A549 (cell line): ENCODE data around the gene EFEMP2. TPM values are rescaled to one million over a fixed set of nuclear protein-coding genes. Genes with fewer than 3 reads are reported as not detected.

Experiments
- ATAC-seq, 2 experiments: fragments of 200-7000 bp in 1 of 2; fragments of >200 bp in 1 of 2; cut with Nextera tagmentation in 1 of 2; cut with Tn5 transposase in 1 of 2; 3 replicates each; pipeline versions ENCODE4 v1.8.0 to v1.9.1; 2018 to 2020; ENCODE audit warnings: mild to moderate bottlenecking in 1 of 2, moderate library complexity in 1 of 2
- CTCF ChIA-PET: fragments of 300-600 bp; sonication (Branson Sonifier 250); formaldehyde crosslinking; extraction: SDS; loops from one replicate; lab custom pipeline; 2021; ENCODE audit warnings: antibody characterized with exemption, inconsistent platforms; lab: Yijun Ruan, JAX
- POLR2A ChIA-PET: fragments of 350-600 bp; formaldehyde crosslinking; extraction: SDS; loops from one replicate; lab custom pipeline; 2021; ENCODE audit warnings: antibody characterized with exemption, inconsistent platforms; lab: Yijun Ruan, JAX
- DNase-seq, 2 experiments: peaks; one replicate each; pipeline versions ENCODE4 v3.0.0 to v3.0.0-alpha.2; 2011 to 2016; ENCODE audit warnings: low read depth in 1 of 2, low spot score in 1 of 2
- FAIRE-seq: peaks from 2 replicates; lab custom pipeline; 2011; peaks lifted over from hg19 to GRCh38; lab: Jason Lieb, UNC
- H3K27ac ChIP-seq, 2 experiments: fragments of >200 bp; sonication (Bioruptor Twin); formaldehyde crosslinking; 3 replicates each; pipeline ENCODE4 v1.5.1; 2016 to 2017
- H3K4me1 ChIP-seq: fragments of >200 bp; sonication (Bioruptor Twin); formaldehyde crosslinking; 3 replicates; pipeline ENCODE4 v1.6.1; 2016
- H3K4me2 ChIP-seq: fragments of >200 bp; sonication (Bioruptor Twin); formaldehyde crosslinking; 3 replicates; pipeline ENCODE4 v1.6.1; 2016
- H3K4me3 ChIP-seq: fragments of >200 bp; sonication (Bioruptor Twin); formaldehyde crosslinking; 3 replicates; pipeline ENCODE4 v1.5.1; 2016
- H3K9me3 ChIP-seq: fragments of >200 bp; sonication (Bioruptor Twin); formaldehyde crosslinking; 3 replicates; pipeline ENCODE4 v1.6.1; 2016
- BHLHE40 ChIP-seq: IDR thresholded peaks from 2 replicates; pipeline ENCODE4 v1.6.1; 2012; ENCODE audit warnings: low read depth, low read length, inconsistent platforms
- CHD4 ChIP-seq: fragments of 200-600 bp; sonication (generic); IDR thresholded peaks from 2 replicates; pipeline ENCODE4 v1.6.1; 2016; ENCODE audit warnings: antibody characterized with exemption, mild to moderate bottlenecking, borderline replicate concordance
- EP300 ChIP-seq, 2 experiments: fragments of >200 bp; sonication (Bioruptor Twin); formaldehyde crosslinking; IDR thresholded peaks; 2 replicates in 1 of 2; 3 replicates in 1 of 2; pipeline ENCODE4 v1.6.1; 2016 to 2017
- FOSB ChIP-seq: fragments of 250-450 bp; sonication (Bioruptor Pico); IDR thresholded peaks from 2 replicates; pipeline ENCODE4 v1.5.0; 2020; ENCODE audit warnings: mild to moderate bottlenecking, moderate library complexity
- FOXS1 ChIP-seq: fragments of 250-450 bp; sonication (Bioruptor Pico); IDR thresholded peaks from 2 replicates; pipeline ENCODE4 v1.5.0; 2020; ENCODE audit warnings: mild to moderate bottlenecking, moderate library complexity
- GATA3 ChIP-seq: IDR thresholded peaks from 2 replicates; pipeline ENCODE4 v1.6.1; 2012; ENCODE audit warnings: borderline replicate concordance
- HEYL ChIP-seq: fragments of 250-450 bp; sonication (Bioruptor Pico); IDR thresholded peaks from 2 replicates; pipeline ENCODE4 v1.8.0; 2021; ENCODE audit warnings: mild to moderate bottlenecking, moderate library complexity
- HOXB5 ChIP-seq: fragments of 250-450 bp; sonication (Bioruptor Pico); IDR thresholded peaks from 2 replicates; pipeline ENCODE4 v1.5.0; 2020; ENCODE audit warnings: mild to moderate bottlenecking, moderate library complexity
- KDM1A ChIP-seq: fragments of 200-600 bp; sonication (generic); IDR thresholded peaks from 2 replicates; pipeline ENCODE4 v1.6.1; 2016; ENCODE audit warnings: low read depth, mild to moderate bottlenecking
- KDM5A ChIP-seq: fragments of 200-600 bp; sonication (generic); IDR thresholded peaks from 2 replicates; pipeline ENCODE4 v1.6.1; 2016; ENCODE audit warnings: antibody characterized with exemption, mild to moderate bottlenecking
- MAFK ChIP-seq: fragments of 450-650 bp; IDR thresholded peaks from 2 replicates; pipeline ENCODE4 v1.6.1; 2014; ENCODE audit not compliant: partially characterized antibody
- NPAS2 ChIP-seq: fragments of 250-450 bp; sonication (Bioruptor Pico); IDR thresholded peaks from 2 replicates; pipeline ENCODE4 v1.8.0; 2022; ENCODE audit warnings: mild to moderate bottlenecking, moderate library complexity, borderline replicate concordance
- NR3C1 ChIP-seq: fragments of >200 bp; sonication (Bioruptor Twin); formaldehyde crosslinking; IDR thresholded peaks from 3 replicates; pipeline ENCODE4 v1.6.1; 2017
- PHF8 ChIP-seq: fragments of 200-600 bp; sonication (generic); IDR thresholded peaks from 2 replicates; pipeline ENCODE4 v1.6.1; 2016; ENCODE audit warnings: low read depth, mild to moderate bottlenecking, antibody characterized with exemption, moderate library complexity, borderline replicate concordance
- POLR2A ChIP-seq: IDR thresholded peaks from 2 replicates; pipeline ENCODE4 v1.6.1; 2012; ENCODE audit warnings: mild to moderate bottlenecking, low read length
- POLR2AphosphoS2 ChIP-seq: conservative IDR thresholded peaks from 2 replicates; pipeline ENCODE4 v1.6.1; 2012; ENCODE audit warnings: low read length, improper control_type of control experiment, inconsistent platforms
- RAD21 ChIP-seq, 2 experiments: fragments of >200 bp in 1 of 2; sonication (Bioruptor Twin) in 1 of 2; formaldehyde crosslinking in 1 of 2; IDR thresholded peaks in 1 of 2; conservative IDR thresholded peaks in 1 of 2; 2 replicates in 1 of 2; 3 replicates in 1 of 2; pipeline ENCODE4 v1.6.1; 2012 to 2018; ENCODE audit warnings: inconsistent platforms in 1 of 2
- RCOR1 ChIP-seq: fragments of 150-350 bp; IDR thresholded peaks from 2 replicates; pipeline ENCODE4 v1.6.1; 2014; ENCODE audit warnings: antibody characterized with exemption, low read length, low read depth
- SREBF2 ChIP-seq: fragments of 450-650 bp; IDR thresholded peaks from 2 replicates; pipeline ENCODE4 v1.6.1; 2014; ENCODE audit warnings: mild to moderate bottlenecking, moderate library complexity
- TFCP2L1 ChIP-seq: fragments of 250-450 bp; sonication (Bioruptor Pico); IDR thresholded peaks from 2 replicates; pipeline ENCODE4 v1.5.0; 2021; ENCODE audit warnings: mild to moderate bottlenecking
- ZC3H11A ChIP-seq: fragments of 450-650 bp; IDR thresholded peaks from 2 replicates; pipeline ENCODE4 v1.6.1; 2014; ENCODE audit warnings: antibody characterized with exemption, mild to moderate bottlenecking
- ZFP36 ChIP-seq: fragments of 450-650 bp; IDR thresholded peaks from 2 replicates; pipeline ENCODE4 v1.6.1; 2014; ENCODE audit warnings: borderline replicate concordance; ENCODE audit not compliant: partially characterized antibody
- ZNF302 ChIP-seq: fragments of 250-450 bp; sonication (Bioruptor Pico); IDR thresholded peaks from 2 replicates; pipeline ENCODE4 v1.9.0; 2021; ENCODE audit warnings: inconsistent platforms, mild to moderate bottlenecking, moderate library complexity
- WGBS: methylation state at CpG from one replicate; pipeline ENCODE4 v1.1.6; 2017; ENCODE audit errors: missing lambda C conversion rate; 5-methylcytosine and 5-hydroxymethylcytosine counted together
- polyA plus RNA-seq, 4 experiments: library from polyadenylated mRNA; depleted of rRNA in 3 of 4; stranded (reverse); fragments of >200 nt; fragmentation: RNase III in 1 of 4; extraction: RNeasy Plus Mini Kit Qiagen cat#74134 plus additional on column Dnase treatment in 1 of 4; gene quantifications; 2 replicates in 3 of 4; 3 replicates in 1 of 4; pipeline ENCODE4 v1.2.3, GENCODE V29; 2011 to 2017
- TF ChIP-seq, protein P1 (sequence below): fragments of >200 bp; sonication (Bioruptor Twin); formaldehyde crosslinking; IDR thresholded peaks from 2 replicates; pipeline ENCODE4 v1.6.1; 2016
- TF ChIP-seq, protein P2 (sequence below): IDR thresholded peaks from 2 replicates; pipeline ENCODE4 v1.6.1; 2012; ENCODE audit warnings: low read depth, borderline replicate concordance
- TF ChIP-seq, protein P3 (sequence below): fragments of 450-650 bp; IDR thresholded peaks from 2 replicates; pipeline ENCODE4 v1.6.1; 2014; ENCODE audit warnings: antibody characterized with exemption
- TF ChIP-seq, protein P4 (sequence below): fragments of 250-450 bp; sonication (Bioruptor Pico); IDR thresholded peaks from 2 replicates; pipeline ENCODE4 v1.5.0; 2020; ENCODE audit warnings: low read depth, mild to moderate bottlenecking, moderate library complexity
- TF ChIP-seq, protein P5 (sequence below): fragments of 150-350 bp; IDR thresholded peaks from 2 replicates; pipeline ENCODE4 v1.6.1; 2014; ENCODE audit warnings: low read depth, mild to moderate bottlenecking, low read length
- TF ChIP-seq, protein P6 (sequence below): fragments of >200 bp; sonication (Bioruptor Twin); formaldehyde crosslinking; IDR thresholded peaks from 3 replicates; pipeline ENCODE4 v1.5.1; 2016
- TF ChIP-seq, protein P7 (sequence below): IDR thresholded peaks from 2 replicates; pipeline ENCODE4 v1.6.1; 2012

Gene EFEMP2
- polyA plus RNA-seq, 2 of the 4 experiments (the other 2 are of a cell fraction), result 1.3 to 1.4 TPM

DNA sequence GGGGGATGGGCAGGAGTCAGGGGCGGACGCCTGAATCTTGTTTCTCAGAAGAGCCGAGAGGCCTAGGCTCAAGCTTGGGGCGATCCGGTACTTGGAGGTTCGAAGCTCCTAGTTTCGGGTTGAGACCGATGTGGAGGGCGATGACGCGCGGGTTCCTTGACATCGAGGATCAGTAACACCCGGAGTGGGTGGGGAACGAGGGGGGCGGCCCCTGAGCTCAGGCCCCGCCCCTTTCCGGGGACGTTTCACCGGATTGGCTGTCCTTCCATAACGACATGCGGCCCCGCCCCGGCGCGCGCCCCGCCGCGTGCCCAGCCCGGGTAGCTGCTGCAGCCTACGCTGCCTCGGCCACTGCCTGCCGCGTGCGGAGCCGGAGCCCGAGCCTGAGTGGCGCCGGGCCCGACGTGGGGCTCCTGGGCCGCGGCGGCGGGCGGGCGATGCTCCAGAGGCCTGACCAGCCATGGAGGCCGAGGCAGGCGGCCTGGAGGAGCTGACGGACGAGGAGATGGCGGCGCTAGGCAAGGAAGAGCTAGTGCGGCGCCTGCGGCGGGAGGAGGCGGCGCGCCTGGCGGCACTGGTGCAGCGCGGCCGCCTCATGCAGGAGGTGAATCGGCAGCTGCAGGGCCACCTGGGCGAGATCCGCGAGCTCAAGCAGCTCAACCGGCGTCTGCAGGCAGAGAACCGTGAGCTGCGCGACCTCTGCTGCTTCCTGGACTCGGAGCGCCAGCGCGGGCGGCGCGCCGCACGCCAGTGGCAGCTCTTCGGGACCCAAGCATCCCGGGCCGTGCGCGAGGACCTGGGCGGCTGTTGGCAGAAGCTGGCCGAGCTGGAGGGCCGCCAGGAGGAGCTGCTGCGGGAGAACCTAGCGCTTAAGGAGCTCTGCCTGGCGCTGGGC lies 18.0 kb upstream of the EFEMP2 start, which contains the start of gene CCDC85B (continued):
- TF ChIP-seq, protein P1, sequence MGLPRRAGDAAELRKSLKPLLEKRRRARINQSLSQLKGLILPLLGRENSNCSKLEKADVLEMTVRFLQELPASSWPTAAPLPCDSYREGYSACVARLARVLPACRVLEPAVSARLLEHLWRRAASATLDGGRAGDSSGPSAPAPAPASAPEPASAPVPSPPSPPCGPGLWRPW, result no peak
- TF ChIP-seq EP300 (IDR thresholded peaks at IDR 0.05), result 0 out of 5 replicates have a peak, but pooled peaks of 1 of the 2 experiments have one; percentile 11
- TF ChIP-seq TFCP2L1 (CRISPR knock-in tag), result no peak; the same call in none of the 2 replicates
- TF ChIP-seq MAFK, result no peak
- 0 out of 2 replicates have a peak, but pooled peaks have one; percentile 38 for TF ChIP-seq PHF8
- TF ChIP-seq, protein P2, sequence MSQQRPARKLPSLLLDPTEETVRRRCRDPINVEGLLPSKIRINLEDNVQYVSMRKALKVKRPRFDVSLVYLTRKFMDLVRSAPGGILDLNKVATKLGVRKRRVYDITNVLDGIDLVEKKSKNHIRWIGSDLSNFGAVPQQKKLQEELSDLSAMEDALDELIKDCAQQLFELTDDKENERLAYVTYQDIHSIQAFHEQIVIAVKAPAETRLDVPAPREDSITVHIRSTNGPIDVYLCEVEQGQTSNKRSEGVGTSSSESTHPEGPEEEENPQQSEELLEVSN, result peak; percentile 77
- peak; percentile 21 for TF ChIP-seq POLR2AphosphoS2
- TF ChIP-seq KDM5A, result no peak
- TF ChIP-seq, protein P3, sequence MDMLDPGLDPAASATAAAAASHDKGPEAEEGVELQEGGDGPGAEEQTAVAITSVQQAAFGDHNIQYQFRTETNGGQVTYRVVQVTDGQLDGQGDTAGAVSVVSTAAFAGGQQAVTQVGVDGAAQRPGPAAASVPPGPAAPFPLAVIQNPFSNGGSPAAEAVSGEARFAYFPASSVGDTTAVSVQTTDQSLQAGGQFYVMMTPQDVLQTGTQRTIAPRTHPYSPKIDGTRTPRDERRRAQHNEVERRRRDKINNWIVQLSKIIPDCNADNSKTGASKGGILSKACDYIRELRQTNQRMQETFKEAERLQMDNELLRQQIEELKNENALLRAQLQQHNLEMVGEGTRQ, result peak; percentile 17
- TF ChIP-seq, protein P4, sequence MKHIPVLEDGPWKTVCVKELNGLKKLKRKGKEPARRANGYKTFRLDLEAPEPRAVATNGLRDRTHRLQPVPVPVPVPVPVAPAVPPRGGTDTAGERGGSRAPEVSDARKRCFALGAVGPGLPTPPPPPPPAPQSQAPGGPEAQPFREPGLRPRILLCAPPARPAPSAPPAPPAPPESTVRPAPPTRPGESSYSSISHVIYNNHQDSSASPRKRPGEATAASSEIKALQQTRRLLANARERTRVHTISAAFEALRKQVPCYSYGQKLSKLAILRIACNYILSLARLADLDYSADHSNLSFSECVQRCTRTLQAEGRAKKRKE (CRISPR knock-in tag), result peak; percentile 44; the same call in 1 of the 2 replicates
- TF ChIP-seq POLR2A, result peak; percentile 95
- no peak for TF ChIP-seq ZFP36
- peak; percentile 93 for TF ChIP-seq NPAS2 (CRISPR knock-in tag)
- no peak for TF ChIP-seq ZC3H11A
- TF ChIP-seq CHD4, result no peak
- no peak for TF ChIP-seq HOXB5 (CRISPR knock-in tag)

DNA sequence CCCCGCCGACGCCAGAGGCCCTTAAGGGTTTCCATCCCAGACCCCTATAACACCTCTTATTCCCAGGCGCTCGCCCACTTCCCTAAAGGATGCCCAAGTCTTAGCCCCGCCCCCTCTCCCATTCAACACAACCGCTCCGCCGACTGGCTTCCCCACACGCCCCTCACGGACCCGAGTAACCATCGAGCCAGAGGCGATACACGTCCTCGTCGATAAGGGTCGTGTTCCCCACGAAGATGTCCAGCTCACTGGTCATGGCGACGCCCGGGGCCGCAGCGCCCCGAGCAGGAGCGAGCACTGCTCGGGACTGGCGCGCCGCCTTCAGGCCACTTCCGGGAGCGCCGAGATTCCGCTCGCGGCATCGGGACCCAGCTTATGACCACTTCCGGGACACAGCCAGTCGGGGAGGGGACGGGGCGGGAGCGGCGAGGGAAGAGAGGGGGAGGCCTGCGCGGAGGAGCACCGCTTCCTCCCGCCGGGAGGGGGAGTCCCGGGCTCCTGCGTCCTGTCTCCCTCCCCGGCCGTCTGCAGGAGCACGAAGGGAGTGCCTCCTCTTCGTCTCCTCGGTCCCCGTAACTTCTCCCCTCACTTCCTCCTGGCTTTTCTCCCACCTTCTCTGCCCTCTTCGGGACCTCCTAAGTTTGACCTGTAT lies 15.7 kb upstream of the EFEMP2 start, which contains the start of gene FIBP:
Gene FIBP, minus strand, starts transcription at position 309 of the 652 bp plus-strand sequence. Its CDS starts 53 bp downstream, at position 256.
- ChIA-PET POLR2A (interaction anchor here (0.6 to 4.3 kb wide), 28 partner anchors 11 to 1881 kb away, joined by 3 to 36 read pairs (median 6); partner anchors contain the start of genes C11orf68, CFL1, FOSL1 and PCNX3), CTCF (interaction anchor here (0.5 to 20.5 kb wide), 39 partner anchors 10 to 412 kb away, joined by 3 to 618 read pairs (median 5); partner anchors contain the start of genes C11orf68, CFL1, CTSW and DRAP1)
- ATAC-seq, result peak; percentile 43 to 73
- Histone ChIP-seq H3K4me3 (peak within 1 kb of the TSS; percentile 72), H3K27ac (peak within 1 kb of the TSS; percentile 93 to 96), H3K9me3 (no peaks in the 10 kb centered on the region), H3K4me1 (peaks cover 50% of the 10 kb centered on the region), H3K4me2 (peak within 1 kb of the TSS; percentile 97)
- WGBS, result under 1% methylated on average over 18 of the region's 57 CpGs
- peak; percentile 97 for DNase-seq
- no peak for FAIRE-seq
- TF ChIP-seq GATA3 (no peak), FOSB (CRISPR knock-in tag) (no peak), ZNF302 (CRISPR knock-in tag) (no peak), NR3C1 (no peak), RCOR1 (no peak), KDM1A (no peak), EP300 (IDR thresholded peaks at IDR 0.05) (no peak), BHLHE40 (no peak), SREBF2 (no peak), FOXS1 (CRISPR knock-in tag) (no peak), NPAS2 (CRISPR knock-in tag) (no peak), HEYL (CRISPR knock-in tag) (no peak), RAD21 (conservative IDR thresholded peaks at IDR 0.05 in 1 of 2, IDR thresholded peaks at IDR 0.05 in 1 of 2) (peak; percentile 45 to 61), CHD4 (no peak)
- TF ChIP-seq, protein P5, sequence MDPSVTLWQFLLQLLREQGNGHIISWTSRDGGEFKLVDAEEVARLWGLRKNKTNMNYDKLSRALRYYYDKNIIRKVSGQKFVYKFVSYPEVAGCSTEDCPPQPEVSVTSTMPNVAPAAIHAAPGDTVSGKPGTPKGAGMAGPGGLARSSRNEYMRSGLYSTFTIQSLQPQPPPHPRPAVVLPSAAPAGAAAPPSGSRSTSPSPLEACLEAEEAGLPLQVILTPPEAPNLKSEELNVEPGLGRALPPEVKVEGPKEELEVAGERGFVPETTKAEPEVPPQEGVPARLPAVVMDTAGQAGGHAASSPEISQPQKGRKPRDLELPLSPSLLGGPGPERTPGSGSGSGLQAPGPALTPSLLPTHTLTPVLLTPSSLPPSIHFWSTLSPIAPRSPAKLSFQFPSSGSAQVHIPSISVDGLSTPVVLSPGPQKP, result no peak
- TF ChIP-seq, protein P6, sequence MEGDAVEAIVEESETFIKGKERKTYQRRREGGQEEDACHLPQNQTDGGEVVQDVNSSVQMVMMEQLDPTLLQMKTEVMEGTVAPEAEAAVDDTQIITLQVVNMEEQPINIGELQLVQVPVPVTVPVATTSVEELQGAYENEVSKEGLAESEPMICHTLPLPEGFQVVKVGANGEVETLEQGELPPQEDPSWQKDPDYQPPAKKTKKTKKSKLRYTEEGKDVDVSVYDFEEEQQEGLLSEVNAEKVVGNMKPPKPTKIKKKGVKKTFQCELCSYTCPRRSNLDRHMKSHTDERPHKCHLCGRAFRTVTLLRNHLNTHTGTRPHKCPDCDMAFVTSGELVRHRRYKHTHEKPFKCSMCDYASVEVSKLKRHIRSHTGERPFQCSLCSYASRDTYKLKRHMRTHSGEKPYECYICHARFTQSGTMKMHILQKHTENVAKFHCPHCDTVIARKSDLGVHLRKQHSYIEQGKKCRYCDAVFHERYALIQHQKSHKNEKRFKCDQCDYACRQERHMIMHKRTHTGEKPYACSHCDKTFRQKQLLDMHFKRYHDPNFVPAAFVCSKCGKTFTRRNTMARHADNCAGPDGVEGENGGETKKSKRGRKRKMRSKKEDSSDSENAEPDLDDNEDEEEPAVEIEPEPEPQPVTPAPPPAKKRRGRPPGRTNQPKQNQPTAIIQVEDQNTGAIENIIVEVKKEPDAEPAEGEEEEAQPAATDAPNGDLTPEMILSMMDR, result peak; percentile 81
- TF ChIP-seq, protein P2, result no peak
- TF ChIP-seq, protein P7, sequence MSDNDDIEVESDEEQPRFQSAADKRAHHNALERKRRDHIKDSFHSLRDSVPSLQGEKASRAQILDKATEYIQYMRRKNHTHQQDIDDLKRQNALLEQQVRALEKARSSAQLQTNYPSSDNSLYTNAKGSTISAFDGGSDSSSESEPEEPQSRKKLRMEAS, result peak; percentile 75; the same call in 1 of the 2 replicates
